C4-2B (cell line): ENCODE measurements around the gene NTN5.
"Not testable (repeated sequence)": the region's sequence is repeated elsewhere in the genome, so short reads cannot be mapped to it uniquely, and the experiment has no call there.

ENCODE experiments used
- H3K27ac ChIP-seq: fragments of 450-650 bp; 2 replicates; pipeline ENCODE4 v1.5.1; 2017
- CTCF ChIP-seq: fragments of 450-650 bp; conservative IDR thresholded peaks from 2 replicates; pipeline ENCODE4 v1.5.1; 2017; ENCODE audit warnings: mild to moderate bottlenecking
- ZFX ChIP-seq: fragments of 450-650 bp; IDR thresholded peaks from 2 replicates; pipeline ENCODE4 v1.6.1; 2017

The NTN5 gene

GRCh38 chr19:48661711-48662090, 11.1 kb downstream of the NTN5 start:
- TF ChIP-seq ZFX (no peak), CTCF (no peak)
- H3K27ac ChIP-seq, result peak overlapping the region; percentile 41

- TF ChIP-seq ZFX (no peak), CTCF (no peak)
These were observed 11.7 kb downstream of the NTN5 start for GRCh38 chr19:48660852-48661710.

GRCh38 chr19:48659768-48660167, 13.0 kb downstream of the NTN5 start:
- TF ChIP-seq CTCF, result no peak
- no peak for TF ChIP-seq ZFX
- H3K27ac ChIP-seq, result no peak overlapping the region

More at GRCh38 chr19:48660852-48661710, 11.7 kb downstream of the NTN5 start:
- H3K27ac ChIP-seq, result peak overlapping the region; percentile 41

GRCh38 chr19:48658483-48658882, 14.3 kb downstream of the NTN5 start:
- H3K27ac ChIP-seq, result no peak overlapping the region
- TF ChIP-seq ZFX, result no peak
- TF ChIP-seq CTCF, result no peak

GRCh38 chr19:48657828-48658227, 15.0 kb downstream of the NTN5 start:
- not testable (repeated sequence) for H3K27ac ChIP-seq

GRCh38 chr19:48656840-48657474, 15.9 kb downstream of the NTN5 start:
- TF ChIP-seq ZFX (no peak), CTCF (no peak)
- H3K27ac ChIP-seq, result no peak overlapping the region

- no peak for TF ChIP-seq ZFX
- TF ChIP-seq CTCF, result no peak
- no peak overlapping the region for H3K27ac ChIP-seq
These were observed 18.3 kb downstream of the NTN5 start for GRCh38 chr19:48654299-48655059.
